HG02763 (cell line): ENCODE data around the gene KLF6.

ENCODE experiments used
- ATAC-seq: cut with Tn5 transposase; IDR thresholded peaks from one replicate; pipeline ENCODE4 v1.9.1; 2021; ENCODE audit warnings: mild to moderate bottlenecking, moderate library complexity; ENCODE audit not compliant: unreplicated experiment

Gene KLF6

GRCh38 chr10:3775696-3776551, 9.1 kb downstream of the KLF6 start:
- no peak for ATAC-seq

DNA sequence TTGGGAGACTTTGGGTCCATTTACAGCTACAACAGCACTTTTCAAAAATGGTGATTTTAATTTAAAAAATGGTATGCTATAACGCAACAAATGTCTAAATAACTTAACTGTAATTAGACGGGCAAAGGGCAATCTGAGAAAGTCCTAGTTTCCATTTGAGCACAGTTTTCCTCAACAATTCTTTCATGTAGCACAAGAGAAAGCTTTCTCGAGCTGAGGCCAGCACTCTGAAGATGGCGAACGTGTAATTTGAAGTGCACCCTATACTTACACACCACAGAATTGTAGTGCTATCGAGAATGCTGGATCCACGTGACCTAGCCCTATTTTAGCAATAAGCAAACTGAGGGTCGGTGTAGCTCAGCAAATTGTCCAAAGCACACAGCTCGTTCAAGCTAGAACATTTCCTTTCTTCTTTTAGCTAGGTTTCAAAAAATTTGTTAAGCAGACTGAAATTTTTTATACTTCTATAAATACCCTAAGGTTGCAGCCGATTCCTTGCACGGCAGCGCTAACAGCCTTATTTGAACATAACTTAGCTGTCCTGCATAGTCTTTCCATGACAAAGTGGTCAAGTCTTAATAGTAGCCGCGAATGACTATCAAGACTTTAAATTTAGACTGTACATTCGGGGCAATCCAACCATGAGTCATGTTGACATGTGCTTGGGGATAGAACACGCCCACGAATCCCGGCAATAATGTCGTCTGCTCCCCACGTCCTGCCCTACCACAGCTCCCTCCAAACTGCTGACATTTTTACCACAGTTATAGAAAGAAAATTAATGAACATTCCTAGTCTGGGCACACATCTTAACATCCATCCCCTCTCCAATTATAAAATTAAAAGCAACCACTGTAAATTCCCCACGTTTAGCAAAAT, 10.0 kb downstream of the KLF6 start:
- ATAC-seq = no peak

GRCh38 chr10:3774018-3774813, 10.8 kb downstream of the KLF6 start:
- no peak for ATAC-seq

DNA sequence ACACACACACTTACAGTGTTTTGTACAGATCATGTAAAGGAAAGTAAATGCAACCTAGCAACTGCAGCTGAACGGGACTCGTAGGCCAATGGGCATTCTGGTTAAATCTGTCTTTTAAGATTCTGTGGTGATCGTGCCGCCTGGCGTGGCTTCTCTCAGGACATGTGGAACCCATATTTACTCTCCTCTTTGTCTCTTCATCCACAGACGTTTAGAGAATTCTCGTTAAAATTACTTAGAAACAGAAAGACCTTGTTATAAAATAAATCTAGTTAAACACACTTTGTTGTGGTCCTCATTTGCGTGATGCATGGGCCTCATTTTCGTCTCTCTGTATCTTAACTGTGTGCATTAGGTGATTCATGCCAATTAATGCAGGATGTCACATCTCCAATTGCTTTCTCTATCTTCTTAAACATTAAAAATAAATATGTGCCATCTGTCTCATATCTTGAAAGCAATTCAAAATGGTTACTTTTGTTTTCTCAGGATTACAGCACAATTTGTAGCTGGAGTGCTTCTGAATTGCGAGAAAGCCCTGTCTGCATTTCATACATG, 11.5 kb downstream of the KLF6 start:
- no peak for ATAC-seq

DNA sequence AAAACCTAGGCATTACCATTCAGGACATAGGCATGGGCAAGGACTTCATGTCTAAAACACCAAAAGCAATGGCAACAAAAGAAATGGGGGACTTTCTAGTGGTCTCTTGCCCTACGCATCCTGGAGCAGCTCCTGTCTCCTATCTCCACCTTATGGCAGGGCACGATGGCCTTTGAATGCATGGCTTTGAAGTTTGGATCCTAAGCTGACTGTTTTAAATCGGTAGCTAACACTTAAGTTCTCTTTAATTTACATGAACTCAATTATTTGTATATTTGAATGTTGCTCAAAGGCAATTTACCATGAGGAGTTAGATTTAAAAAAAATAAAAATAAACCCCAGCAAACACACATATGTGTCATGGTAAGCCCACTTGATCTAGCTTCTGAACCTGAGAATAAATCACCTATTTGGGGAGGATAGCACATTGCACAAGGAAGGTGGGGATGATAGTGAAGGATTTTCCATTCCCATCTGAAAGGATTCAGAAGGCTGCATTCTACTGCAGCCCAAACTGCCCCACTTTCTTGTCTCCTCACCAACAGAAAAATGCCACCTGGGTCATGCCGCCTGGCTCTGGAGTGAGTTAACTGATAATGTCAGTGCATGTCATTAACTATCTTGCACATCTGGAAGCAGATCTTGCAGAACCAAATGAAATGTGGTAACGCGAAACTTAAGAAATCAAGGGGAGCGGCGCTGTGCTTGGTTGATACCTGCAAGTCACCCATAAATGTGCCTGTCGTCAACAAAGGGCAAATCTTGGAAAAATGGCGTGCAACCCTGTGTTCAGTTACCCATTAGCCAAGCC, 12.4 kb downstream of the KLF6 start:
- ATAC-seq = no peak

- no peak for ATAC-seq
Observed at GRCh38 chr10:3770611-3771110, 14.3 kb downstream of the KLF6 start.

- no peak for ATAC-seq
Observed at GRCh38 chr10:3769556-3769955, 15.5 kb downstream of the KLF6 start.

GRCh38 chr10:3766046-3766756, 18.8 kb downstream of the KLF6 start:
- ATAC-seq = no peak

DNA sequence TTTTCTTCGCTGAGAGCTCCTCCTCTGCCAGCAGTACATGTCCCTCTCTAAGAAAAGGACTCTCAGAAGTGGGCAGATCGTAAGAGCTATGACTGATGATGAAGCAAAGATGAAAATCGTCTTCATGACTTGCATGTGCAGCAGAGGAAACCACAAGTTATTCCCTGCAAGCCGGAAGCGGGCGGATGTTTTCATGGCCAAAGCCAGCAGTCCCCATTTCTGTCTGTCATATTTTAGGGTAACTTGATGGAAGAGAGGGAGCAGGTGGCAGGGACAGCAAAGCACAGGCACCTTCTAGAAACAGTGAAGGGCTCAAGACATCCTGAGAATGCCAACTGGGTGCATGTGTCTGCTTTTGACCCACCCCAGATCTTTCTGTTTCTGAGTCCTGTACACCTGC, 19.9 kb downstream of the KLF6 start:
- ATAC-seq = no peak

DNA sequence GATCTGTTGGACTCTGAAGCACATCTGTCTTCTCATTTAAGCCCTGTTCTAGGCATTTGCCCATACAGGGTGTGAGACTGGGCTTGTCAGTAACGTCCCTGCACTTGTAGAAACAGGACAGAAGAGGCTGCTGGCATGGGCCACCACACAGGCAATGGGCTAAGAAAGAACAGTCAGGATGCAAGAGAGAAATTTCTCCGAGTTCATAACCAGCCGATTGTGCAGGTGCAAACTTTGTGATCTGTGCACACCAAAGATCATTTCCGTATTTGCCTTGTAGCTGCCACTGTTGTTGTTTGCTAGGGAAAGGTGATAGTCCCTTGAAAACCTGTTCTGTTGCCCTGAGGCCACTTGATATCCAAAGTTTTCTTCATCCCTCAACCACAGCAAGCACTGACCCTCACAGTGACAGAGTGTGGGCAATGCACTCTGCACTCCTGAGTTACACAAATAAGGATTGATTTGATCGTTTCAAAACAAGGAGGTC, 20.3 kb downstream of the KLF6 start:
- ATAC-seq = no peak

- ATAC-seq = no peak
Observed at GRCh38 chr10:3763852-3764625, 21.0 kb downstream of the KLF6 start.

DNA sequence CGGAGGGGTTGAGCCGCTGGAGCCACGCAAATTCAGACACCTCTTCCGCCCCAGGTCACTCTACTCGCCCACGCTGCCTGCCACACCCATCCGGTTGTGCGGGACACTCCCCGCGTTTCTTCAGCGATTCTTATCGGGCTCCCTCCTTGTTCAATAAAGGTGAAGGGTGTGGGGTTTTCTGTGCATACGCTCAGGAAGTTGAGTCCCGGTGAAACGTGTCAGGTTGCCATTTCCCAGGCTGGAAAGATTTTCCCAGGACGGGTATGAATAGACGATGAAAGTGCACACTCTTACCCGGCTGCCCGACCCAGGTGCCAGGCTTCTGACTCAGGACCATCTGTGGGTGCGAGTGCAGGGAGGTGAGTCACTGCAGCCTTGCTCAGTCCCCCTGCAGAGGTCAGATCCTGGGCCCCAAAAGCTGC, 22.0 kb downstream of the KLF6 start:
- no peak for ATAC-seq

DNA sequence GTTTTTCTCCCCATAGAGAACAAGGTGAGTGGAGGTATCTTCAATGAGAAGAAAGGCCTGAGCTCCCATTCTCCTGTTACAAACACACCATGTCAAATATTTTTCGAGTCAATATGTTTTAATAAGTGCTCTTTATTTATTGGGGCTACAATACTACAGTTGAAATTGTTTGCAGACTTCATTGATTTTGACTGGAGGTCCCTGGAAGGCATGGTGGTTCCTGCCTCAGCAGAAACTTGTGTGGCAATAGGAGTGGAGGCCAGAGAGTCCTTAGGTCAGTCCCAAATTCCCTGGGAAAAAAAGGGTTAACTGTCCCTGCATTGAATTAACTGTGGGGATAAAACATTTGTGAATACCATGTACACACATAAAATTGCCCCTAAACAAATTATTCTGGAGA, 22.7 kb downstream of the KLF6 start:
- ATAC-seq = no peak

GRCh38 chr10:3761904-3762303, 23.1 kb downstream of the KLF6 start:
- ATAC-seq = no peak

- peak; percentile 35 for ATAC-seq
Observed at GRCh38 chr10:3761021-3761686, 23.9 kb downstream of the KLF6 start.

DNA sequence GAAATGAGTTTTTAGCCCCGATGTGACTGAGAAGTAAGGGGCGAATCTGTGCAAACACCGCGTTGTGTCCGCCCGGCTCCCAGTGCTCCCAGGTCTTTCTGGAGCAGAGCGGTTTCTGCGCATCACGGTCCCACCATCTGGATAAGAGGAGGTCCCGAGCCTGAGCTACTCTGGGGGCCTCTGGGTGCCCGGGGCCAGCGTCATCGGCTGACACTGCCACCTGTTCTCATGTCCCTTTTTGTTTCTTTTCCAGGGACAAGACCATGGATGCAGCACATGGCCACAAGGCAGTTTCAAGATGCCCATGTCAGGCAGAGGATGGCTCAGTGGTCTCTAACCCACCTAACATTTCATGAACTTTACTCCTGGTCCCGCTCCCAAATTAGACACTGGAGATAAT, 24.9 kb downstream of the KLF6 start:
- ATAC-seq = no peak

GRCh38 chr10:3759397-3759796, 25.6 kb downstream of the KLF6 start:
- ATAC-seq = no peak

DNA sequence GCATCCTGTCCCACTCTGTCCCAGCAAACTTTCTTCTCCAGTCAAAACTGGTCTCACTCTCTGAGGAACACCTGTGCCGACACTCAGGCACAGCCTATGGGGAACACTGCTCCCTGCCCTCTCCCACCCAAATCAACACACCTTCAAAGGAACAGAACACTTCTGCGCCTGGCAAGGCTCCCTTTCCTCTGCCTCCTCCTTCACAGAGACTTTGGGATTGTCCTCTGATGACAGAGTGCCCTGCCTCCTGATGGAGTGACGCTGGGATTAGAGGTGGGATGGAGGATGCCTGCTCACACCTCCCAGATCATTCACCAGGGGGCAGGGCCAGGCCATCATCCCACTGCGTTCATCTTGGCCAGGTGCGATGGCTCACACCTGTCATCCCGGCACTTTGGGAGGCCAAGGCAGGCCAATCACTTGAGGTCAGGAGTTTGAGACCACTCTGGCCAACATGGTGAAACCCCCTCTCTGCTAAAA, 26.5 kb downstream of the KLF6 start:
- no peak for ATAC-seq
